Raji (cell line): ENCODE data around the gene PRSS50.

Source experiments
- POLR2A ChIP-seq: IDR thresholded peaks from 2 replicates; pipeline ENCODE4 v1.6.1; 2011; ENCODE audit warnings: low read depth, low read length, control low read depth; ENCODE audit not compliant: insufficient read depth

The PRSS50 gene

GRCh38 chr3:46670891-46671427 is 46.7 kb downstream of the PRSS50 start:
- TF ChIP-seq POLR2A, result no peak

- TF ChIP-seq POLR2A, result no peak
These were observed 47.4 kb downstream of the PRSS50 start for GRCh38 chr3:46670000-46670890.

- TF ChIP-seq POLR2A, result no peak
These were observed 48.3 kb downstream of the PRSS50 start for GRCh38 chr3:46669191-46669999.

GRCh38 chr3:46668591-46668990 is 49.1 kb downstream of the PRSS50 start:
- TF ChIP-seq POLR2A, result no peak

- no peak for TF ChIP-seq POLR2A
These were observed 49.6 kb downstream of the PRSS50 start for GRCh38 chr3:46668116-46668515.

GRCh38 chr3:46667657-46668056 is 50.0 kb downstream of the PRSS50 start:
- no peak for TF ChIP-seq POLR2A

GRCh38 chr3:46667061-46667621 is 50.5 kb downstream of the PRSS50 start:
- no peak for TF ChIP-seq POLR2A

GRCh38 chr3:46666453-46666845 is 51.2 kb downstream of the PRSS50 start:
- TF ChIP-seq POLR2A, result no peak

- no peak for TF ChIP-seq POLR2A
These were observed 51.8 kb downstream of the PRSS50 start for GRCh38 chr3:46665763-46666452.

GRCh38 chr3:46664971-46665762 is 52.5 kb downstream of the PRSS50 start:
- no peak for TF ChIP-seq POLR2A

GRCh38 chr3:46664188-46664970 is 53.3 kb downstream of the PRSS50 start:
- no peak for TF ChIP-seq POLR2A

GRCh38 chr3:46663591-46664135 is 54.0 kb downstream of the PRSS50 start:
- no peak for TF ChIP-seq POLR2A
